Glutamatergic neuron (in vitro differentiated cells): ENCODE measurements around the gene ANTXRL. TPM values are rescaled to one million over a fixed set of nuclear protein-coding genes. Genes with fewer than 3 reads are reported as not detected.
"Not testable (repeated sequence)": the region's sequence is repeated elsewhere in the genome, so short reads cannot be mapped to it uniquely, and the experiment has no call there.

ENCODE experiments used
- DNase-seq: peaks from one replicate; pipeline ENCODE4 v3.0.0; 2022
- H3K27ac Mint-ChIP-seq: one replicate; pipeline ENCODE4 v1.8.0; 2020; ENCODE audit warnings: mild to moderate bottlenecking, mixed read lengths, inconsistent platforms; ENCODE audit not compliant: unreplicated experiment
- H3K27me3 Mint-ChIP-seq: one replicate; pipeline ENCODE4 v1.8.0; 2020; ENCODE audit warnings: mild to moderate bottlenecking, moderate library complexity, mixed read lengths, inconsistent platforms; ENCODE audit not compliant: unreplicated experiment
- H3K36me3 Mint-ChIP-seq: one replicate; pipeline ENCODE4 v1.8.0; 2020; ENCODE audit warnings: mild to moderate bottlenecking, mixed read lengths, inconsistent platforms; ENCODE audit not compliant: unreplicated experiment
- H3K4me1 Mint-ChIP-seq: one replicate; pipeline ENCODE4 v1.8.0; 2020; ENCODE audit warnings: mild to moderate bottlenecking, low read depth, mixed read lengths, inconsistent platforms; ENCODE audit not compliant: unreplicated experiment
- H3K4me3 Mint-ChIP-seq: one replicate; pipeline ENCODE4 v1.8.0; 2020; ENCODE audit warnings: mild to moderate bottlenecking, mixed read lengths, inconsistent platforms; ENCODE audit not compliant: unreplicated experiment
- H3K9me3 Mint-ChIP-seq: one replicate; pipeline ENCODE4 v1.8.0; 2020; ENCODE audit warnings: mild to moderate bottlenecking, moderate library complexity, mixed read lengths, inconsistent platforms; ENCODE audit not compliant: unreplicated experiment
- CTCF ChIP-seq: fragments of 200-600 bp; sonication (generic); IDR thresholded peaks from one replicate; pipeline ENCODE4 v1.5.0; 2021; ENCODE audit not compliant: partially characterized antibody, unreplicated experiment
- total RNA-seq: library from RNA; stranded (reverse); fragmentation: NEBNext Ultra II Directional; extraction: Animal tissue kit (Norgen Biotek cat#: 25700); gene quantifications from one replicate; pipeline ENCODE4 v1.2.1, GENCODE V29; 2021; ENCODE audit not compliant: unreplicated experiment

Gene ANTXRL
- total RNA-seq, 1 donor from 2014 or later: not detected

- Mint-ChIP-seq H3K27me3 (peaks cover 9% of the 10 kb centered on the region), H3K27ac (no peak overlapping the region), H3K4me3 (no peak overlapping the region), H3K4me1 (peaks cover 10% of the 10 kb centered on the region), H3K36me3 (no peaks in the 10 kb centered on the region), H3K9me3 (peaks cover 5% of the 10 kb centered on the region)
- no peak for TF ChIP-seq CTCF
- no peak for DNase-seq
Measured at GRCh38 chr10:46293832-46294640, 7.2 kb downstream of the ANTXRL start.

GRCh38 chr10:46294641-46295220, 7.9 kb downstream of the ANTXRL start:
- Mint-ChIP-seq H3K27me3 (peaks cover 9% of the 10 kb centered on the region), H3K9me3 (peaks cover 3% of the 10 kb centered on the region), H3K4me3 (no peak overlapping the region), H3K36me3 (no peaks in the 10 kb centered on the region), H3K4me1 (peaks cover 10% of the 10 kb centered on the region), H3K27ac (no peak overlapping the region)
- DNase-seq: no peak
- TF ChIP-seq CTCF: no peak

GRCh38 chr10:46295350-46296010, 8.7 kb downstream of the ANTXRL start:
- Mint-ChIP-seq H3K4me1 (peaks cover 13% of the 10 kb centered on the region), H3K27me3 (peaks cover 12% of the 10 kb centered on the region)
- not testable (repeated sequence) for H3K27ac Mint-ChIP-seq, H3K4me3 Mint-ChIP-seq, DNase-seq, H3K9me3 Mint-ChIP-seq, H3K36me3 Mint-ChIP-seq

GRCh38 chr10:46296086-46296485, 9.3 kb downstream of the ANTXRL start:
- peaks cover 16% of the 10 kb centered on the region for H3K27me3 Mint-ChIP-seq
- not testable (repeated sequence) for H3K4me3 Mint-ChIP-seq, H3K9me3 Mint-ChIP-seq, H3K36me3 Mint-ChIP-seq, H3K27ac Mint-ChIP-seq, DNase-seq
- H3K4me1 Mint-ChIP-seq: peaks cover 17% of the 10 kb centered on the region

GRCh38 chr10:46296641-46297141, 9.9 kb downstream of the ANTXRL start:
- H3K9me3 Mint-ChIP-seq: peaks cover 5% of the 10 kb centered on the region
- H3K27me3 Mint-ChIP-seq: peaks cover 16% of the 10 kb centered on the region
- H3K4me1 Mint-ChIP-seq: peaks cover 17% of the 10 kb centered on the region
- no peak overlapping the region for H3K4me3 Mint-ChIP-seq
- peak; percentile 48 for DNase-seq
- no peak for TF ChIP-seq CTCF
- no peaks in the 10 kb centered on the region for H3K36me3 Mint-ChIP-seq
- no peak overlapping the region for H3K27ac Mint-ChIP-seq
